Neural progenitor cell (in vitro differentiated cells): ENCODE results near the gene SPATA7.

ENCODE experiments used
- EZH2 ChIP-seq: fragments of 200-600 bp; sonication (generic); IDR thresholded peaks from 2 replicates; pipeline ENCODE4 v1.6.1; 2017; ENCODE audit warnings: antibody characterized with exemption, mild to moderate bottlenecking, moderate library complexity
- EZH2phosphoT487 ChIP-seq: fragments of 200-600 bp; sonication (generic); IDR thresholded peaks from 2 replicates; pipeline ENCODE4 v1.6.1; 2017; ENCODE audit warnings: antibody characterized with exemption
- TF ChIP-seq, protein P1 (sequence below): fragments of 200-600 bp; sonication (generic); IDR thresholded peaks from 2 replicates; pipeline ENCODE4 v1.5.1; 2017; ENCODE audit warnings: antibody characterized with exemption, mild to moderate bottlenecking

DNA sequence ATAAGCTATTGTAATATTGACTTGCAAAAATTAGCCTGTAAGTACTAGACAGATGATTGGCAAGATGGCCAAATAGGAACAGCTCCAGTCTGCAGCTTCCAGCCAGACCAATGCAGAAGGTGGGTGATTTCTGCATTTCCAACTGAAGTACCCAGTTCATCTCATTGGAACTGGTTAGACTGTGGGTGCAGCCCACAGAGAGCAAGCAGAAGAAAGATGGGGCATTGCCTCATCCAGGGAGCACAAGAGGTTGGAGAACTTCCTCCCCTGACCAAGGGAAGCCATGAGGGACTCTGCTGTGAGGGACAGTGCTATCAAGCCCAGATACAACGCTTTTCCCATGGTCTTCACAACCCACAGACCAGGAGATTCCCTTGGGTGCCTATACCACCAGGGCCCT, 16.0 kb upstream of the SPATA7 start:
- TF ChIP-seq, protein P1, sequence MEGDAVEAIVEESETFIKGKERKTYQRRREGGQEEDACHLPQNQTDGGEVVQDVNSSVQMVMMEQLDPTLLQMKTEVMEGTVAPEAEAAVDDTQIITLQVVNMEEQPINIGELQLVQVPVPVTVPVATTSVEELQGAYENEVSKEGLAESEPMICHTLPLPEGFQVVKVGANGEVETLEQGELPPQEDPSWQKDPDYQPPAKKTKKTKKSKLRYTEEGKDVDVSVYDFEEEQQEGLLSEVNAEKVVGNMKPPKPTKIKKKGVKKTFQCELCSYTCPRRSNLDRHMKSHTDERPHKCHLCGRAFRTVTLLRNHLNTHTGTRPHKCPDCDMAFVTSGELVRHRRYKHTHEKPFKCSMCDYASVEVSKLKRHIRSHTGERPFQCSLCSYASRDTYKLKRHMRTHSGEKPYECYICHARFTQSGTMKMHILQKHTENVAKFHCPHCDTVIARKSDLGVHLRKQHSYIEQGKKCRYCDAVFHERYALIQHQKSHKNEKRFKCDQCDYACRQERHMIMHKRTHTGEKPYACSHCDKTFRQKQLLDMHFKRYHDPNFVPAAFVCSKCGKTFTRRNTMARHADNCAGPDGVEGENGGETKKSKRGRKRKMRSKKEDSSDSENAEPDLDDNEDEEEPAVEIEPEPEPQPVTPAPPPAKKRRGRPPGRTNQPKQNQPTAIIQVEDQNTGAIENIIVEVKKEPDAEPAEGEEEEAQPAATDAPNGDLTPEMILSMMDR = no peak
- TF ChIP-seq EZH2phosphoT487 (no peak), EZH2 (no peak)
